GM23338 (cell line): ENCODE data around the gene GNGT1. TPM values are rescaled to one million over a fixed set of nuclear protein-coding genes. Genes with fewer than 3 reads are reported as not detected.

Experiments used
- ETS1 ChIP-seq: IDR thresholded peaks from 2 replicates; pipeline ENCODE4 v1.6.1; 2016; ENCODE audit warnings: antibody characterized with exemption
- ZNF114 ChIP-seq: fragments of 250-450 bp; sonication (Bioruptor Pico); IDR thresholded peaks from 2 replicates; pipeline ENCODE4 v1.5.0; 2020; ENCODE audit warnings: mild to moderate bottlenecking, moderate library complexity
- polyA plus RNA-seq: library from polyadenylated mRNA; unstranded; fragments of >200 nt; fragmentation: Nextera tagmentation; extraction: Ambion mirVana; gene quantifications from 2 replicates; pipeline ENCODE4 v1.2.1, GENCODE V29; 2016
- small RNA-seq: library from RNA; depleted of rRNA; stranded (forward); fragments of <200 nt; gene quantifications from one replicate; pipeline ENCODE3, GENCODE V24; 2014; ENCODE audit warnings: low replicate concordance
- total RNA-seq: library from RNA; depleted of rRNA; stranded (reverse); fragments of >200 nt; shearing (Covaris generic); gene quantifications from 2 replicates; pipeline ENCODE4 v1.2.3, GENCODE V29; 2014; rRNA removed
- TF ChIP-seq, protein P1 (sequence below): IDR thresholded peaks from one replicate; pipeline ENCODE4 v1.6.1; 2018; ENCODE audit warnings: antibody characterized with exemption; ENCODE audit not compliant: unreplicated experiment
- TF ChIP-seq, protein P2 (sequence below), 2 experiments: fragments of 200-600 bp in 1 of 2; sonication (generic) in 1 of 2; conservative IDR thresholded peaks; 2 replicates each; pipeline versions ENCODE4 v1.5.1 to v1.6.1; 2016 to 2017; ENCODE audit warnings: antibody characterized with exemption in 2 of 2, low read depth in 2 of 2, mild to moderate bottlenecking in 2 of 2, moderate library complexity in 1 of 2

Gene GNGT1
- total and polyA plus RNA-seq, 2 experiments from 2014 or later = 1.6 TPM; not detected in 1

- TF ChIP-seq, protein P1, sequence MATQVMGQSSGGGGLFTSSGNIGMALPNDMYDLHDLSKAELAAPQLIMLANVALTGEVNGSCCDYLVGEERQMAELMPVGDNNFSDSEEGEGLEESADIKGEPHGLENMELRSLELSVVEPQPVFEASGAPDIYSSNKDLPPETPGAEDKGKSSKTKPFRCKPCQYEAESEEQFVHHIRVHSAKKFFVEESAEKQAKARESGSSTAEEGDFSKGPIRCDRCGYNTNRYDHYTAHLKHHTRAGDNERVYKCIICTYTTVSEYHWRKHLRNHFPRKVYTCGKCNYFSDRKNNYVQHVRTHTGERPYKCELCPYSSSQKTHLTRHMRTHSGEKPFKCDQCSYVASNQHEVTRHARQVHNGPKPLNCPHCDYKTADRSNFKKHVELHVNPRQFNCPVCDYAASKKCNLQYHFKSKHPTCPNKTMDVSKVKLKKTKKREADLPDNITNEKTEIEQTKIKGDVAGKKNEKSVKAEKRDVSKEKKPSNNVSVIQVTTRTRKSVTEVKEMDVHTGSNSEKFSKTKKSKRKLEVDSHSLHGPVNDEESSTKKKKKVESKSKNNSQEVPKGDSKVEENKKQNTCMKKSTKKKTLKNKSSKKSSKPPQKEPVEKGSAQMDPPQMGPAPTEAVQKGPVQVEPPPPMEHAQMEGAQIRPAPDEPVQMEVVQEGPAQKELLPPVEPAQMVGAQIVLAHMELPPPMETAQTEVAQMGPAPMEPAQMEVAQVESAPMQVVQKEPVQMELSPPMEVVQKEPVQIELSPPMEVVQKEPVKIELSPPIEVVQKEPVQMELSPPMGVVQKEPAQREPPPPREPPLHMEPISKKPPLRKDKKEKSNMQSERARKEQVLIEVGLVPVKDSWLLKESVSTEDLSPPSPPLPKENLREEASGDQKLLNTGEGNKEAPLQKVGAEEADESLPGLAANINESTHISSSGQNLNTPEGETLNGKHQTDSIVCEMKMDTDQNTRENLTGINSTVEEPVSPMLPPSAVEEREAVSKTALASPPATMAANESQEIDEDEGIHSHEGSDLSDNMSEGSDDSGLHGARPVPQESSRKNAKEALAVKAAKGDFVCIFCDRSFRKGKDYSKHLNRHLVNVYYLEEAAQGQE = no peak
- TF ChIP-seq ETS1 (no peak), ZNF114 (CRISPR knock-in tag) (no peak)
- TF ChIP-seq, protein P2, sequence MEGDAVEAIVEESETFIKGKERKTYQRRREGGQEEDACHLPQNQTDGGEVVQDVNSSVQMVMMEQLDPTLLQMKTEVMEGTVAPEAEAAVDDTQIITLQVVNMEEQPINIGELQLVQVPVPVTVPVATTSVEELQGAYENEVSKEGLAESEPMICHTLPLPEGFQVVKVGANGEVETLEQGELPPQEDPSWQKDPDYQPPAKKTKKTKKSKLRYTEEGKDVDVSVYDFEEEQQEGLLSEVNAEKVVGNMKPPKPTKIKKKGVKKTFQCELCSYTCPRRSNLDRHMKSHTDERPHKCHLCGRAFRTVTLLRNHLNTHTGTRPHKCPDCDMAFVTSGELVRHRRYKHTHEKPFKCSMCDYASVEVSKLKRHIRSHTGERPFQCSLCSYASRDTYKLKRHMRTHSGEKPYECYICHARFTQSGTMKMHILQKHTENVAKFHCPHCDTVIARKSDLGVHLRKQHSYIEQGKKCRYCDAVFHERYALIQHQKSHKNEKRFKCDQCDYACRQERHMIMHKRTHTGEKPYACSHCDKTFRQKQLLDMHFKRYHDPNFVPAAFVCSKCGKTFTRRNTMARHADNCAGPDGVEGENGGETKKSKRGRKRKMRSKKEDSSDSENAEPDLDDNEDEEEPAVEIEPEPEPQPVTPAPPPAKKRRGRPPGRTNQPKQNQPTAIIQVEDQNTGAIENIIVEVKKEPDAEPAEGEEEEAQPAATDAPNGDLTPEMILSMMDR (conservative IDR thresholded peaks at IDR 0.05; ENCODE audit: low read depth in 2 of 2) = no peak
These were observed 52.3 kb downstream of the GNGT1 start (continued) for GRCh38 chr7:93958651-93959050.

Small RNA genes lying within 50 kb of the gene (small RNA-seq; reads per million reads assigned to genes)
- not detected for gene AC002076.2

Other genes starting within 250 kb of the GNGT1 start
- gene TFPI2, start 15.8 kb upstream of the GNGT1 start, total RNA-seq = 11.2 and 13.3 TPM in 2 replicates
- gene TFPI2, start 15.8 kb upstream of the GNGT1 start, polyA plus RNA-seq = 18.1 and 24.9 TPM in 2 replicates
- gene GNG11, start 15.2 kb downstream of the GNGT1 start, total RNA-seq = 0.89 and 1.6 TPM in 2 replicates
- gene GNG11, start 15.2 kb downstream of the GNGT1 start, polyA plus RNA-seq = 6.0 and 6.3 TPM in 2 replicates
- 35.7 and 42.2 TPM in 2 replicates for gene BET1, start 97.8 kb downstream of the GNGT1 start, total RNA-seq
- 58.8 and 69.2 TPM in 2 replicates for gene BET1, start 97.8 kb downstream of the GNGT1 start, polyA plus RNA-seq